CD4-positive, alpha-beta T cell treated with Interleukin-2 at 100 ng/mL for 4 hours (primary cell): ENCODE measurements around the gene PPARG.
"Not testable (repeated sequence)": the region's sequence is repeated elsewhere in the genome, so short reads cannot be mapped to it uniquely, and the experiment has no call there.

Experiments
- DNase-seq: peaks from one replicate; pipeline ENCODE4 v3.0.0-alpha.2; 2020; ENCODE audit warnings: low spot score

Gene PPARG

GRCh38 chr3:12380461-12380860, 91.6 kb downstream of the PPARG start:
- no peak for DNase-seq

- DNase-seq, result no peak
These were observed 92.3 kb downstream of the PPARG start for GRCh38 chr3:12381199-12381598.

- DNase-seq, result no peak
These were observed 94.3 kb downstream of the PPARG start for GRCh38 chr3:12383218-12383617.

- DNase-seq, result no peak
These were observed 95.8 kb downstream of the PPARG start for GRCh38 chr3:12384451-12385233.

- not testable (repeated sequence) for DNase-seq
These were observed 97.8 kb downstream of the PPARG start for GRCh38 chr3:12386514-12387291.

- DNase-seq, result no peak
These were observed 99.3 kb downstream of the PPARG start for GRCh38 chr3:12388185-12388584.

- no peak for DNase-seq
These were observed 103.4 kb downstream of the PPARG start for GRCh38 chr3:12392101-12392878.

- DNase-seq, result no peak
These were observed 105.0 kb downstream of the PPARG start for GRCh38 chr3:12393894-12394293.

GRCh38 chr3:12394569-12395271, 105.8 kb downstream of the PPARG start:
- no peak for DNase-seq

- DNase-seq, result no peak
These were observed 106.6 kb downstream of the PPARG start for GRCh38 chr3:12395349-12396012.

- no peak for DNase-seq
These were observed 107.6 kb downstream of the PPARG start for GRCh38 chr3:12396471-12396870.

GRCh38 chr3:12399226-12399625, 110.4 kb downstream of the PPARG start:
- DNase-seq, result no peak

GRCh38 chr3:12400616-12401194, 111.8 kb downstream of the PPARG start:
- no peak for DNase-seq

GRCh38 chr3:12401208-12401607, 112.3 kb downstream of the PPARG start:
- no peak for DNase-seq

- DNase-seq, result no peak
These were observed 116.8 kb downstream of the PPARG start for GRCh38 chr3:12405432-12406272.

- DNase-seq, result no peak
These were observed 120.3 kb downstream of the PPARG start for GRCh38 chr3:12408984-12409683.

- DNase-seq, result no peak
These were observed 121.1 kb downstream of the PPARG start for GRCh38 chr3:12409684-12410596.

GRCh38 chr3:12413721-12414255, 124.9 kb downstream of the PPARG start:
- DNase-seq, result no peak
